K562 (cell line): ENCODE results near the gene BORCS5. TPM values are rescaled to one million over a fixed set of nuclear protein-coding genes. Genes with fewer than 3 reads are reported as not detected.

ENCODE experiments used
- FOXA3 ChIP-seq, 2 experiments: fragments of 450-650 bp in 1 of 2; sonication (generic) in 1 of 2; formaldehyde crosslinking; IDR thresholded peaks in 1 of 2; conservative IDR thresholded peaks in 1 of 2; 2 replicates each; pipeline versions ENCODE4 v1.4.0 to v1.8.0; 2020 to 2022; ENCODE audit warnings: mild to moderate bottlenecking in 2 of 2, missing genetic modification reagents in 1 of 2
- HDAC2 ChIP-seq: fragments of 450-650 bp; IDR thresholded peaks from 2 replicates; pipeline ENCODE4 v1.6.1; 2016; ENCODE audit warnings: mild to moderate bottlenecking
- polyA plus RNA-seq, 8 experiments: library from polyadenylated mRNA; depleted of rRNA in 4 of 8; stranded (reverse) in 5 of 8; unstranded in 3 of 8; fragments of >200 nt; fragmentation: Nextera tagmentation in 2 of 8; fragmentation: Illumina TruSeq in 1 of 8; extraction: Ambion mirVana in 2 of 8; extraction: Trizol in 1 of 8; gene quantifications; 2 replicates each; pipeline versions ENCODE4 v1.2.1 to v1.2.3, GENCODE V29; 2011 to 2014; ENCODE audit warnings: inconsistent platforms in 1 of 8, missing spikeins in 1 of 8
- total RNA-seq, 7 experiments: library from RNA; depleted of rRNA in 6 of 7; stranded (reverse); fragments of >200 nt in 6 of 7; fragmentation: Illumina TruSeq in 2 of 7; extraction: Trizol in 2 of 7; gene quantifications; 2 replicates each; pipeline versions ENCODE4 v1.2.1 to v1.2.3, GENCODE V29; 2011 to 2021; ENCODE audit warnings: low replicate concordance in 1 of 7
- TF ChIP-seq, protein P1 (sequence below): fragments of 450-650 bp; IDR thresholded peaks from 2 replicates; pipeline ENCODE4 v1.6.1; 2016; ENCODE audit warnings: low read depth

BORCS5 gene
- total and polyA plus RNA-seq, 9 of the 15 experiments (the other 6 are each of a cell fraction or from before 2014, with no cell fraction given) = 0.31 to 12.4 (median 6.6) TPM

DNA sequence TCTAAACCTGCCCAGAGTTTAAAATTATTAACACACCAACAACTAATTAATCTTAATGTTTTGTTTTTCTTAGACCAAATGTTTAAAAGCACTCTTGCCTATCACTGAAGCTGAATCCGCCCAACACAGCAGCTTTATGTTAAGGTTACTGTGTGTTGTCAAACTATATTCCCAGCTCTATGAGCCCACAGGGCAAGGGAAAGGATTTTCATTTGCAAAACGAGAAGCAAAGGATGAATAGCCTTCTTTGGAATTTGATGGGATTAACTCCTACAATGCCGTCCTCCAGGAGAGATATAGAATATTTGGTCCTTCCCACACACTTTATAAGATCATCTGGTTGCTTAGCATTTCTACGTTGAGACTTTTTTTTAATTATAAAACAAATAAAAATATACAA is 162.0 kb downstream of the BORCS5 start (continued):
- TF ChIP-seq, protein P1, sequence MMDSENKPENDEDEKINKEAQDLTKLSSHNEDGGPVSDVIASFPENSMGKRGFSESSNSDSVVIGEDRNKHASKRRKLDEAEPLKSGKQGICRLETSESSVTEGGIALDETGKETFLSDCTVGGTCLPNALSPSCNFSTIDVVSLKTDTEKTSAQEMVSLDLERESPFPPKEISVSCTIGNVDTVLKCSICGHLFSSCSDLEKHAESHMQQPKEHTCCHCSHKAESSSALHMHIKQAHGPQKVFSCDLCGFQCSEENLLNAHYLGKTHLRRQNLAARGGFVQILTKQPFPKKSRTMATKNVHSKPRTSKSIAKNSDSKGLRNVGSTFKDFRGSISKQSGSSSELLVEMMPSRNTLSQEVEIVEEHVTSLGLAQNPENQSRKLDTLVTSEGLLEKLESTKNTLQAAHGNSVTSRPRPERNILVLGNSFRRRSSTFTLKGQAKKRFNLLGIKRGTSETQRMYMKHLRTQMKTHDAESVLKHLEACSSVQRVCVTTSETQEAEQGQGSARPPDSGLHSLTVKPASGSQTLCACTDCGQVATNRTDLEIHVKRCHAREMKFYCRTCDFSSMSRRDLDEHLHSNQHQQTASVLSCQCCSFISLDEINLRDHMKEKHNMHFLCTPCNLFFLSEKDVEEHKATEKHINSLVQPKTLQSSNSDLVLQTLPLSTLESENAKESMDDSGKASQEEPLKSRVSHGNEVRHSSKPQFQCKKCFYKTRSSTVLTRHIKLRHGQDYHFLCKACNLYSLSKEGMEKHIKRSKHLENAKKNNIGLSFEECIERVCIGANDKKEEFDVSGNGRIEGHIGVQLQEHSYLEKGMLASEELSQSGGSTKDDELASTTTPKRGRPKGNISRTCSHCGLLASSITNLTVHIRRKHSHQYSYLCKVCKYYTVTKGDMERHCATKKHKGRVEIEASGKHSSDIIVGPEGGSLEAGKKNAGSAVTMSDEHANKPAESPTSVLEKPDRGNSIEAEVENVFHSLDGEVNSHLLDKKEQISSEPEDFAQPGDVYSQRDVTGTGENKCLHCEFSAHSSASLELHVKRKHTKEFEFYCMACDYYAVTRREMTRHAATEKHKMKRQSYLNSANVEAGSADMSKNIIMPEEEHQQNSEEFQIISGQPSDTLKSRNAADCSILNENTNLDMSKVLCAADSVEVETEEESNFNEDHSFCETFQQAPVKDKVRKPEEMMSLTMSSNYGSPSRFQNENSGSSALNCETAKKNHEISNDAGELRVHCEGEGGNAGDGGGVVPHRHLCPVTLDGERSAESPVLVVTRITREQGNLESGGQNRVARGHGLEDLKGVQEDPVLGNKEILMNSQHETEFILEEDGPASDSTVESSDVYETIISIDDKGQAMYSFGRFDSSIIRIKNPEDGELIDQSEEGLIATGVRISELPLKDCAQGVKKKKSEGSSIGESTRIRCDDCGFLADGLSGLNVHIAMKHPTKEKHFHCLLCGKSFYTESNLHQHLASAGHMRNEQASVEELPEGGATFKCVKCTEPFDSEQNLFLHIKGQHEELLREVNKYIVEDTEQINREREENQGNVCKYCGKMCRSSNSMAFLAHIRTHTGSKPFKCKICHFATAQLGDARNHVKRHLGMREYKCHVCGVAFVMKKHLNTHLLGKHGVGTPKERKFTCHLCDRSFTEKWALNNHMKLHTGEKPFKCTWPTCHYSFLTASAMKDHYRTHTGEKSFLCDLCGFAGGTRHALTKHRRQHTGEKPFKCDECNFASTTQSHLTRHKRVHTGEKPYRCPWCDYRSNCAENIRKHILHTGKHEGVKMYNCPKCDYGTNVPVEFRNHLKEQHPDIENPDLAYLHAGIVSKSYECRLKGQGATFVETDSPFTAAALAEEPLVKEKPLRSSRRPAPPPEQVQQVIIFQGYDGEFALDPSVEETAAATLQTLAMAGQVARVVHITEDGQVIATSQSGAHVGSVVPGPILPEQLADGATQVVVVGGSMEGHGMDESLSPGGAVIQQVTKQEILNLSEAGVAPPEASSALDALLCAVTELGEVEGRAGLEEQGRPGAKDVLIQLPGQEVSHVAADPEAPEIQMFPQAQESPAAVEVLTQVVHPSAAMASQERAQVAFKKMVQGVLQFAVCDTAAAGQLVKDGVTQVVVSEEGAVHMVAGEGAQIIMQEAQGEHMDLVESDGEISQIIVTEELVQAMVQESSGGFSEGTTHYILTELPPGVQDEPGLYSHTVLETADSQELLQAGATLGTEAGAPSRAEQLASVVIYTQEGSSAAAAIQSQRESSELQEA = no peak
- no peak for TF ChIP-seq HDAC2
- no peak for TF ChIP-seq FOXA3 (CRISPR knock-in tag; conservative IDR thresholded peaks at IDR 0.05 in 1 of 2, IDR thresholded peaks at IDR 0.05 in 1 of 2)

Other genes starting within 250 kb of the BORCS5 start
- 17.0 and 18.9 TPM in 2 replicates for gene LRP6, start 90.0 kb upstream of the BORCS5 start, total RNA-seq (2014; rRNA removed)
- gene LRP6, start 90.0 kb upstream of the BORCS5 start, total RNA-seq (2014; rRNA removed; fragmentation: Illumina TruSeq; extraction: Trizol) = 10.8 and 13.4 TPM in 2 replicates
- 11.5 and 12.3 TPM in 2 replicates for gene LRP6, start 90.0 kb upstream of the BORCS5 start, total RNA-seq (2015; rRNA removed; fragmentation: Illumina TruSeq; extraction: Trizol)
- 13.2 and 15.5 TPM in 2 replicates for gene LRP6, start 90.0 kb upstream of the BORCS5 start, total RNA-seq (2021)
- 10.2 and 11.3 TPM in 2 replicates for gene LRP6, start 90.0 kb upstream of the BORCS5 start, polyA plus RNA-seq (2011; rRNA removed)
- 7.8 and 10.5 TPM in 2 replicates for gene LRP6, start 90.0 kb upstream of the BORCS5 start, polyA plus RNA-seq (2014; fragmentation: Illumina TruSeq; extraction: Trizol)
- 10 to 100 TPM in 1 of 2 experiments, 1 to 10 TPM in 1; 3.0 to 10.3 TPM for gene LRP6, start 90.0 kb upstream of the BORCS5 start, polyA plus RNA-seq (2014; fragmentation: Nextera tagmentation; extraction: Ambion mirVana)
- gene LRP6, start 90.0 kb upstream of the BORCS5 start, polyA plus RNA-seq (2014; rRNA removed) = 8.1 and 9.9 TPM in 2 replicates
- 0.91 and 3.3 TPM in 2 replicates for gene MANSC1, start 6.8 kb upstream of the BORCS5 start, total RNA-seq (2014; rRNA removed)
- gene MANSC1, start 6.8 kb upstream of the BORCS5 start, total RNA-seq (2014; rRNA removed; fragmentation: Illumina TruSeq; extraction: Trizol) = 3.1 and 4.2 TPM in 2 replicates
- 4.5 and 4.7 TPM in 2 replicates for gene MANSC1, start 6.8 kb upstream of the BORCS5 start, total RNA-seq (2015; rRNA removed; fragmentation: Illumina TruSeq; extraction: Trizol)
- 4.9 and 5.7 TPM in 2 replicates for gene MANSC1, start 6.8 kb upstream of the BORCS5 start, total RNA-seq (2021)
- 1.1 and 2.7 TPM in 2 replicates for gene MANSC1, start 6.8 kb upstream of the BORCS5 start, polyA plus RNA-seq (2011; rRNA removed)
- 6.2 and 8.6 TPM in 2 replicates for gene MANSC1, start 6.8 kb upstream of the BORCS5 start, polyA plus RNA-seq (2014; fragmentation: Illumina TruSeq; extraction: Trizol)
- 1 to 10 TPM in 1 of 2 experiments, under 1 TPM in 1; 0.76 to 1.4 TPM for gene MANSC1, start 6.8 kb upstream of the BORCS5 start, polyA plus RNA-seq (2014; fragmentation: Nextera tagmentation; extraction: Ambion mirVana)
- 3.4 and 3.9 TPM in 2 replicates for gene MANSC1, start 6.8 kb upstream of the BORCS5 start, polyA plus RNA-seq (2014; rRNA removed)
- 4.7 and 5.6 TPM in 2 replicates for gene DUSP16, start 205.8 kb downstream of the BORCS5 start, total RNA-seq (2014; rRNA removed)
- gene DUSP16, start 205.8 kb downstream of the BORCS5 start, total RNA-seq (2014; rRNA removed; fragmentation: Illumina TruSeq; extraction: Trizol) = 5.7 and 7.1 TPM in 2 replicates
- 6.2 and 6.4 TPM in 2 replicates for gene DUSP16, start 205.8 kb downstream of the BORCS5 start, total RNA-seq (2015; rRNA removed; fragmentation: Illumina TruSeq; extraction: Trizol)
- 9.2 and 10.1 TPM in 2 replicates for gene DUSP16, start 205.8 kb downstream of the BORCS5 start, total RNA-seq (2021)
- gene DUSP16, start 205.8 kb downstream of the BORCS5 start, polyA plus RNA-seq (2011; rRNA removed) = 10.0 and 12.3 TPM in 2 replicates
- gene DUSP16, start 205.8 kb downstream of the BORCS5 start, polyA plus RNA-seq (2014; fragmentation: Illumina TruSeq; extraction: Trizol) = 7.0 and 8.0 TPM in 2 replicates
- 1 to 10 TPM in 1 of 2 experiments, under 1 TPM in 1; 0.70 to 1.1 TPM for gene DUSP16, start 205.8 kb downstream of the BORCS5 start, polyA plus RNA-seq (2014; fragmentation: Nextera tagmentation; extraction: Ambion mirVana)
- 5.1 and 5.8 TPM in 2 replicates for gene DUSP16, start 205.8 kb downstream of the BORCS5 start, polyA plus RNA-seq (2014; rRNA removed)